Esophagus (tissue), 2 donors: ENCODE measurements around the gene ANKRD33B. TPM values are rescaled to one million over a fixed set of nuclear protein-coding genes. Genes with fewer than 3 reads are reported as not detected.
A peak's percentile ranks its signal among the peaks of the same experiment; 100 is the strongest.

ENCODE experiments used
- H3K27ac ChIP-seq, 2 donors: one replicate each; pipeline ENCODE4 v1.5.1; 2013; ENCODE audit warnings: low read depth in 2 of 2, mild to moderate bottlenecking in 2 of 2, inconsistent platforms in 1 of 2, low read length in 1 of 2, moderate library complexity in 1 of 2
- H3K27me3 ChIP-seq, 2 donors: one replicate each; pipeline ENCODE4 v1.6.1; 2013; ENCODE audit warnings: low read length in 2 of 2, control low read depth in 1 of 2, mild to moderate bottlenecking in 1 of 2; ENCODE audit not compliant: insufficient read depth in 2 of 2, control insufficient read depth in 1 of 2
- H3K36me3 ChIP-seq, 2 donors: one replicate each; pipeline ENCODE4 v1.6.1; 2013; ENCODE audit warnings: low read length in 1 of 2; ENCODE audit not compliant: control insufficient read depth in 2 of 2, insufficient read depth in 2 of 2
- H3K4me1 ChIP-seq, 2 donors: one replicate each; pipeline ENCODE4 v1.6.1; 2013; ENCODE audit warnings: low read length in 1 of 2; ENCODE audit not compliant: control insufficient read depth in 2 of 2, insufficient read depth in 2 of 2
- H3K4me3 ChIP-seq, 2 donors: one replicate each; pipeline ENCODE4 v1.5.1; 2013; ENCODE audit warnings: low read length in 2 of 2, mild to moderate bottlenecking in 2 of 2, low read depth in 1 of 2, moderate library complexity in 1 of 2
- H3K9me3 ChIP-seq, 2 donors: one replicate each; pipeline ENCODE4 v1.6.1; 2013; ENCODE audit warnings: mild to moderate bottlenecking in 2 of 2, low read depth in 1 of 2, low read length in 1 of 2, moderate library complexity in 1 of 2; ENCODE audit not compliant: control insufficient read depth in 2 of 2, insufficient read depth in 1 of 2
- WGBS, 2 donors: extraction: QIAGEN DNeasy Blood & Tissue Kit; methylation state at CpG; one replicate each; pipeline ENCODE4 v1.1.7; 2013; 5-methylcytosine and 5-hydroxymethylcytosine counted together
- polyA plus RNA-seq, 2 donors: library from polyadenylated mRNA; stranded (reverse); fragments of 200-250 nt; gene quantifications; one replicate each; pipeline ENCODE4 v1.2.3, GENCODE V29; 2013
- donor health status: healthy with polysubstance abuse.
- donor health status: Bipolar disorder and iron deficiency.

ANKRD33B gene
- polyA plus RNA-seq, 2 donors, result 0.55 to 1.3 TPM

DNA sequence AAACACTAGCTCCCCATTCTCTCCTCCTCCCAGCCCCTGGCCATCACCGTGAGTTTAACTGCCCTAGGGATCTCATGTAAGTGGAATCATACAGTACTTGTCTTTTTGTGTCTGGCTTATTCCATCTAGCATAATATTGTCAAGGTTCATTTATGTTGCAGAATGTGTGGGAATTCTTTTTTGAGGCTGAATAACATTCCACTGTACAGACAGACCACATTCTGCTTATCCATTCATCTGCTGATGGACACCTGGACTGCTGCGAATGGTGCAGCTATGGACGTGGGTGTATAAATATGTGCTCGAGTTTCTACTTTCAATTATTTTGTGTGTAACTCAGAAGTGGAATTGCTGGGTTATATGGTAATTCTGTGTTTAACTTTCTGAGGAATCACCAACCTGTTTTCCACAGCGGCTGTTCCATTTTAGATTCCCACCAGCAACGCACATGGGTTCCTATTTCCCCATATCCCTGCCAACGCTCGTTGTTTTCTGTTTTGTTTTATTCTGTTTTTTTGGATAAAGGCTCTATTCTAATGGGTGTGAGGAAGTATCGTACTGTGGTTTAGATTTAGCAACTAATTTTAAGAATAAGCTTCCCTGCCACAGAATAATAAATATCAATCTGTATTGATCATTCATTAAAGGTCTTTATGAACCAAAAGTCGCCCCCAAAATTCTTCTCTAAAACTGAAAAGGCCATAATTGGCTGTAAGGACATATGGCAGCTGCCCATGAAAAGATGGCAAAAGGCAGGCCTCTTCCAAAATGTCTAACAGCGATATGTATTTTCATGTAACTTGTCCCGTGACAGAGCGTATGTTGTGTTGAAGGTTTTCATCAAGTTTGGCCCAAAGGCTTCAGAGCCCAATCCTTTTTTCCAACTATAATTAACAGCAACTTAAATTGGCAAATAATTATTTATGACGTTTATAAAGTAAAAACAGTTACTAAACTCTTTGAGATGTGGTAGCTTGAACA is 126.9 kb downstream of the ANKRD33B start:
- WGBS, 2 donors, result 92 to 94% methylated on average over 14 of the region's 14 CpGs
- H3K9me3 ChIP-seq, result no peaks in the 10 kb centered on the region
- H3K4me1 ChIP-seq, result no peaks in the 10 kb centered on the region
- H3K36me3 ChIP-seq, result peaks cover 0 to 6% of the 10 kb centered on the region in 2 donors
- H3K4me3 ChIP-seq, result no peak overlapping the region
- H3K27ac ChIP-seq, result no peak overlapping the region
- no peaks in the 10 kb centered on the region for H3K27me3 ChIP-seq

DNA sequence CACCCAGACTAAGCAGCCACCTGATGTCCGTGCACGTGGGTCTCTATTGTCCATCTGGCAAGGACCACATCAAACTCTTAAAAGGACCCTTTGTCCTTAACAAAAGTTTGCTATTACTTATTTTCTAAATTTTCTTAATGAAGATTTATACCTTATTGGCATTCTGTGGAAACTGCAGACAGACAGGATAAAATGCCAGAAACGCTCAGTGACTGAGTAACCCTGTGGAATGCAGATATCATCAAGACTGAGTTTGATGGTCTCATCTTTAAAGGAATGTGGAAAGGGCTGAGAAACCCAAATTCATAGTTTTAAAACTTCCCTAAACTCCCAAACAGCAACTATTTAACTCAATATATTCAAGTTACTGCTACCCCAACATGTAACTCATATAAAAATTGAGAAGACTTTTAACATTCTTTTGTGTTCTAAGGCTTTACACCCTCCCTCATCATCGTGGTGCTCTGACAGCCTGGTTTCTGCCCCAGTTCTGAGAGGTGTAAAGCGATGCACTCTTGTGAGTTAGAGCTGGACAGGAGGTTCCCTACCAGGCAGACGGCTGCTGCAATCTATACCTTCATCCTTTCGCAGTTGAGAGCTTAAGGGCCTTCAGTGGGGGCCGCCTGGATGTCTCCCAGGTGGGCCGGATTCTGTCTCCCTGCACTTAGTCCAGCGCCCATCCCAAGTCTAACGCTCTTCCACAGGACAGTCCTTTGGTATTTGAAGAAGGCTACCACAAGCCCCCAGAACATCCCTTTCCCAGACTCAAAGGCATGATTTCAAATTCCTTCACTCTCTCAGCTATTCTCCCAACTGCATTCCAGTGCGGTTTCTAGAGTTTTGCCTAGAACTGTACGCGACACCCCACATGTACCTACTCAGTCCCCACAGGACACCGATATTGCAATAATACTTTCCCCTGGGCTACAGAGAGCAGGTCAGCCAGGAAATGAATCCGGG is 128.2 kb downstream of the ANKRD33B start:
- H3K9me3 ChIP-seq, result no peaks in the 10 kb centered on the region
- no peaks in the 10 kb centered on the region for H3K4me1 ChIP-seq
- H3K27ac ChIP-seq, result no peak overlapping the region
- H3K36me3 ChIP-seq, result peaks cover 0 to 6% of the 10 kb centered on the region in 2 donors
- H3K4me3 ChIP-seq, result no peak overlapping the region
- 89 to 93% methylated on average over 16 of the region's 16 CpGs for WGBS, 2 donors
- H3K27me3 ChIP-seq, result no peaks in the 10 kb centered on the region

DNA sequence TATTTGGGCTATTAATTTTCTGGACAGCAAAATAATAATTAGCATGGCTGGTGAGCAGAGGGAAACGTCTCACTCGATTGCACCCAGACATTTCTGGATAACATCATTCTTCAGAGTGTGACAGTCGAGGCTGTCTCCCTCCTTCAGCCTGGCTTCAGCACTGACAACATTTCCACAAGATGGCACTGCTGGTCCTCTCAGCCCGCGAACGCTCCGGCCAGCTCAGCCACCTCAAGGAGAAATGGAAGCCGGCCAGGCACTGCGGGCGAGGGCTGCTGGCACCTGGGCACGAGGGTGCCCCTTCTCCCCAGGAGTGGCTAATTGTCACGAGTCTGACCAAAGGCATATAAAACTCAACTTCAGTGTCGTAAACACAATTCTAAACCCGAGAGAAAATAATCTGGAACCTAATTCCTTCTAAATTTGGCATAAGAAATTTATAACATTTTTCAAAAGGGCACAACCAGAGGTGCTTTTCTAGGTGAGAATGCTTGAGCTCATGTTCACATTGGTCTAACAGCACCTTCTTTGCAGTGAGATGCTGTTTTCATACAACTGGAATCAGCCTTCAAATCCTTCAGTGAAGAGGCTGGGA is 131.3 kb downstream of the ANKRD33B start:
- H3K27me3 ChIP-seq, result no peaks in the 10 kb centered on the region
- WGBS, 2 donors, result 14 to 18% methylated on average over 14 of the region's 14 CpGs

DNA sequence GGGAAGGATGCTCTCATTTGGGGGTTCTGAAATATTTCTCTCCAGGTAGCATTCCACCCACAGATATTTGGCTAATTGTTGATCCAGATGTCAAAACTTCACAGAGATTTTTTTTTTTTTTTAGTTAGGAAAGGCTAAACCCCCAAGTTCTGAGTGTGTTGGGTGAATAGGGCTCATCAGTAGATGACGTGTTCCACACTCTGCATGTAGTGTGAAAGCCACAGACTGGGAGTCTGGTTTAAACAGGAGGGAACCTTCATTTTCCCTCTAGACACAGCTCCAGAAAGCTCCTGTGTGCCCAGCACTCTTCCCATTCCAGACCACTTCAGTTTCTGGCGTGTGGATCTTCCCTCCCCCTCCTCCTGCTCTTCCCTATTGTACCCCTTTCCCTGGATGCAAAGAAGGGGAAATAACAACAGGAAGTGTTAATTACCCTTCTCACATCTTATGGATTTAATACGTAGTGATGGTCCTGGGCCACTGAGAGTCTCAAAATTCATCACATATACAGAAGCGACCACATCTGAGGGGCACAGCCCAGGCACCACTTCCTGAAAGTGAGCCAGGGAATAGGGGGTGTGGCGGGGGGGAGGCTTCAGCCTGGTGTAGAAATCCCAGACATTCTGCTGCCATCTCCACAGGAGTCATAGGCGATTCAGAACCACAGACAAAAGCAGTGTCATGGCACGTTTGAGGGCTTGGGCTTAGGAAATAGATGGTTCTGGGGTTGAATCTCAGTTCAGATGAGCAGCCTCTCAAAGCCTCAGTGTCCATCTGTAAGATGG is 132.1 kb downstream of the ANKRD33B start:
- Histone ChIP-seq H3K4me3 (no peak overlapping the region), H3K27me3 (no peaks in the 10 kb centered on the region), H3K27ac (no peak overlapping the region), H3K9me3 (no peaks in the 10 kb centered on the region), H3K36me3 (peaks cover 0 to 8% of the 10 kb centered on the region in 2 donors), H3K4me1 (no peaks in the 10 kb centered on the region)
- WGBS, 2 donors, result 76 to 77% methylated on average over 7 of the region's 7 CpGs

More for the DNA sequence above, 131.3 kb downstream of the ANKRD33B start:
- no peaks in the 10 kb centered on the region for H3K9me3 ChIP-seq
- H3K36me3 ChIP-seq, result peaks cover 0 to 6% of the 10 kb centered on the region in 2 donors
- no peak overlapping the region for H3K4me3 ChIP-seq
- no peak overlapping the region for H3K27ac ChIP-seq
- no peaks in the 10 kb centered on the region for H3K4me1 ChIP-seq

DNA sequence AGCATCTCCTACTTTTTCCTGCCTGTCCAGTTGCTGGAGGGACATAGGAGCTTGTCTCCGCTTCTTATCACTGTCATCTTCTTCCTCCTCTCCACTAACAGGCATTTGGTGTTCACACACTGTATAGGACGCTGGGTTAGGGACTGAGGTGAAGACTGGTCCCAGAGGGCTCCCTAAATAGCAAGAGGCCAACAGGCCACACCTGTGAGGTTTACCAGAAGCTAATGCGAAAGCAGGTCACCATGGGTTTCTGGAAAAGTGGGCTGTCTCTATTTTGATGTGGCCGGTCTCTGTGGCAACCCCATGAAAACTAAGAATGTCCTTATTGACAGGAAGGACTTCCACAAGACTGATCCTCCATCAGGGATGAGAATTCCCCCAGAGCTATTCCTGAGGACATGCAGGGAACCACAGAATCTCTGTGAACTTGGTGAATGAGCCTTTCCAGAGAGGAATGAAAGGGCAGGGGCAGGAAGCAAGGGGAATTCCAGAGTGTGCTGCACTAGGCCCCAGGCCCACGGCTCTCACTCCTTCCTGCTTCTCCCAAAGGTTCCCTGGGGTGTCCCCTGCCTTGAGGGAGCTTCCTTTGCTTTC is 135.5 kb downstream of the ANKRD33B start:
- WGBS, 2 donors, result 73 to 88% methylated on average over 5 of the region's 5 CpGs
- no peaks in the 10 kb centered on the region for H3K9me3 ChIP-seq
- no peak overlapping the region for H3K4me3 ChIP-seq
- peaks cover 0 to 5% of the 10 kb centered on the region in 2 donors for H3K36me3 ChIP-seq
- peaks cover 5 to 11% of the 10 kb centered on the region in 2 donors for H3K4me1 ChIP-seq
- H3K27me3 ChIP-seq, result no peaks in the 10 kb centered on the region
- H3K27ac ChIP-seq, result no peak overlapping the region

DNA sequence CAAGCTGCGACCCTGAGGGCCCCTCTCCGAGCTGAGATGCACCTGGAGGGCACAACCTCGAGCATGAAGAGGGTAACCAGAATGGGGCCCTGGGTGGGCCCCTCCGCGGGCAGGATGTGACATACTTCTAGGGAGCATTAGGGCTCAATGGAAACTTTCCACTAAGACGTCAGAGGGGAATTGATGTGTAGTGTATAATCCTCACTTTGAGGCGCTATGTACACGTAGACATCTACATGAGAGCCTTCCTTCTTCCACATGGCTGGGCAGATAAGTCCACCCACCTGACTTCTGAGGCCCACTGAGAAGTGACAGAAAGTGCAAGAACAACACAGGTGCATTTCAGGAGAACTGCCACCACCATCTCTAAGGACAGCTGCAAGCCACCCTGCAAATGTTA is 136.1 kb downstream of the ANKRD33B start:
- H3K27me3 ChIP-seq, result no peaks in the 10 kb centered on the region
- WGBS, 2 donors, result 74 to 76% methylated on average over 8 of the region's 8 CpGs
- H3K4me3 ChIP-seq, result no peak overlapping the region
- peaks cover 0 to 4% of the 10 kb centered on the region in 2 donors for H3K36me3 ChIP-seq
- H3K4me1 ChIP-seq, result peaks cover 5 to 14% of the 10 kb centered on the region in 2 donors
- H3K9me3 ChIP-seq, result no peaks in the 10 kb centered on the region
- no peak overlapping the region for H3K27ac ChIP-seq

DNA sequence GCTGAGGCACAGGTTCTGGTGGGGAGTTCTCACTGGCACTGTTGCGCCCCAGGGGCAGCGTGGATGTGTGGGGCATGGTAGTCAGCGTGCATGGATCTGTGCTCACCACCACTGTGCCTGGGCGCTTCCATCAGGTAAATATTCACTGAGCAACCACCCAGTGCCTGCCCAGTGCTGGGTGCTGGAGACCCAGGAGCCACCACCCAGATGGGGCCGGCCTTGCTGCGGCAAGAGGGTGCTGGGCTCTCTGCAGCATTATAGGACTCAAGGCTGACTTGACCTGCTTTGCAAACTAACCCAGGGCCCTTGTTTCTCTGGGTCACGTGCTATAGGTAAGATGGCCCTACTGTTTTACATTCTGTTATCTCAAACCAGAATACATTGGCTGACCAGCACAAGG is 136.6 kb downstream of the ANKRD33B start:
- H3K9me3 ChIP-seq, result no peaks in the 10 kb centered on the region
- H3K27me3 ChIP-seq, result no peaks in the 10 kb centered on the region
- peaks cover 5 to 14% of the 10 kb centered on the region in 2 donors for H3K4me1 ChIP-seq
- H3K36me3 ChIP-seq, result peaks cover 0 to 4% of the 10 kb centered on the region in 2 donors
- 91 to 96% methylated on average over 6 to 7 of the region's 7 CpGs for WGBS, 2 donors
- no peak overlapping the region for H3K4me3 ChIP-seq
- H3K27ac ChIP-seq, result no peak overlapping the region

DNA sequence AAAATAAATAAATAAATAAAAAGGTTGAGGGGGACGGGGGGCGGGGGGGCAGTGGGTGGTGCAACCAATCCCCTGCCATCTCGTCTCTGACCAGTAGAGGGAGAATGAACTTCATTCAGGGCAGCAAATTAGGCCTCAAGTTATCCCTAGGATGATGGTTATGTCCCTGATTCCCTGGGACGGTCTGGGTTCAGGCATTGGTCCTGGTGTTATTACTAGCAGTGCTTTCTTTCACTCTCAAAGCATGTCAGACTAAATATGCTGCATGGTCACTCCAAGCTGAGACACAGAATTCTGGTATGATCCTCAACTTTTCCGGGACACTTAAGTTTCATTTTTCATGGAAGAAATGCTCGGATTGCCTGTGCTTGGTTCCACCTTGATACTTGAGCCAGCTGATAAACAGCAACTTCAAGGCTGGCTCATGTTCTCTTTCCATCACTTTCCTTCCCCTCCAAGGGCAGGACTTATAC is 137.7 kb downstream of the ANKRD33B start:
- WGBS, 2 donors, result 46 to 57% methylated on average over 6 of the region's 6 CpGs
- Histone ChIP-seq H3K4me1 (peaks cover 5 to 14% of the 10 kb centered on the region in 2 donors), H3K36me3 (peaks cover 0 to 4% of the 10 kb centered on the region in 2 donors), H3K4me3 (no peak overlapping the region), H3K9me3 (no peaks in the 10 kb centered on the region), H3K27me3 (no peaks in the 10 kb centered on the region), H3K27ac (peak overlapping the region in 1 of 2 donors; percentile 10)
